Chondrocyte (in vitro differentiated cells): ENCODE data around the gene KRT86. TPM values are rescaled to one million over a fixed set of nuclear protein-coding genes. Genes with fewer than 3 reads are reported as not detected.
"Not testable (repeated sequence)": the region's sequence is repeated elsewhere in the genome, so short reads cannot be mapped to it uniquely, and the experiment has no call there.

Source experiments
- DNase-seq: peaks from one replicate; pipeline ENCODE4 v3.0.0; 2021; ENCODE audit warnings: mixed read lengths, low spot score
- H3K27ac Mint-ChIP-seq: one replicate; pipeline ENCODE4 v1.8.0; 2021; ENCODE audit warnings: mild to moderate bottlenecking, moderate library complexity, mixed read lengths; ENCODE audit not compliant: unreplicated experiment
- H3K27me3 Mint-ChIP-seq: 2 replicates; pipeline ENCODE4 v1.8.0; 2021; ENCODE audit warnings: low read depth, mixed read lengths
- H3K36me3 Mint-ChIP-seq: 2 replicates; pipeline ENCODE4 v1.8.0; 2021; ENCODE audit warnings: low read depth, mixed read lengths
- H3K4me1 Mint-ChIP-seq: 2 replicates; pipeline ENCODE4 v1.8.0; 2021; ENCODE audit warnings: low read depth, mild to moderate bottlenecking, mixed read lengths
- H3K4me3 Mint-ChIP-seq: one replicate; pipeline ENCODE4 v1.8.0; 2021; ENCODE audit warnings: mild to moderate bottlenecking, moderate library complexity, mixed read lengths; ENCODE audit not compliant: unreplicated experiment
- H3K9me3 Mint-ChIP-seq: 2 replicates; pipeline ENCODE4 v1.8.0; 2021; ENCODE audit warnings: low read depth, mixed read lengths
- total RNA-seq: library from RNA; stranded (reverse); gene quantifications from 3 replicates; pipeline ENCODE4 v1.2.1, GENCODE V29; 2021
- TF ChIP-seq, protein P1 (sequence below): fragments of 200-600 bp; sonication (generic); IDR thresholded peaks from 2 replicates; pipeline ENCODE4 v1.5.0; 2021; ENCODE audit warnings: antibody characterized with exemption, mild to moderate bottlenecking, moderate library complexity

KRT86 gene
- total RNA-seq, 1 donor from 2014 or later = 0.67 TPM

DNA sequence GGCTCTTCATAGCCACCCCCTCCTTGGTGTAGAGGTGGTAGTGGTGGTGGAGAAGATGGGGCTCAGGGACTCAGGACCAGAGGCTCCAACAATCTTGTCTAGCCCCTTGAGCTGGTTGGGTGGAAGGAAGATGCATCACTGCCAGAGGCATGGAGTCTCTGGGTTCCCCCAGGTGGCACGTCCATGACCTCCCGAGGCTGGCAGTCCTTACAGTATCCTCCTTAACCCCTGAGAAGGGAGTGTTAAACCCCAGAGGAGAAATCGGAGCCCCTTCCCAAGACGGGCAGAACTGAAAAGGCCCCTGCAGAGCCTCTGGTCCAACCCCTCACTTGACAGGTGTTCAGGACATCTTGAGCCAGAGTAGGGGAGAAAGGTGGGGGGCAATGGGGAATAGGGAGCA, 37.6 kb downstream of the KRT86 start:
- H3K27me3 Mint-ChIP-seq = peaks cover 23% of the 10 kb centered on the region

DNA sequence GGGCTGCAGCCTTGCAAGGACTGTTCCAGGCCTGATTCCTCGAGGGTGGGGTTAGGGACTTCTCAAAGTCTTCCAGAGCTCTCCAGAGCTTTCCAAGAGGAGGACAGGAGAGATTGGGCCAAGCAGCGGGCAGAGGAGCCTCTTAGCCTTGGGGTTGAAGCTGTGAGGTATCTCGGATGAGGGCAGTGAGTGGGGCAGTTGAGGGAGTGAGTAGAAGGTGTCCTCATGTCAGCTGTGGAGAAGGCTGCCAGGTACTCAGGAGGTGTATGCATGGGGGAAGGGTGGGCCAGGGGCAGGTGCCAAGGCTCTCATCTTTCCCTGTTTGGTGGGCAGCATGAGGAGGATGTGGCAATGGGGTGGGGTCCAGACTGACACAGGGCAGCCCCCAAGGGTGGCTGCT, 39.0 kb downstream of the KRT86 start:
- no peak for DNase-seq
- Mint-ChIP-seq H3K36me3 (no peaks in the 10 kb centered on the region), H3K9me3 (no peaks in the 10 kb centered on the region), H3K4me1 (peaks cover 6% of the 10 kb centered on the region), H3K27me3 (peaks cover 25% of the 10 kb centered on the region), H3K4me3 (no peak overlapping the region), H3K27ac (no peak overlapping the region)
- TF ChIP-seq, protein P1, sequence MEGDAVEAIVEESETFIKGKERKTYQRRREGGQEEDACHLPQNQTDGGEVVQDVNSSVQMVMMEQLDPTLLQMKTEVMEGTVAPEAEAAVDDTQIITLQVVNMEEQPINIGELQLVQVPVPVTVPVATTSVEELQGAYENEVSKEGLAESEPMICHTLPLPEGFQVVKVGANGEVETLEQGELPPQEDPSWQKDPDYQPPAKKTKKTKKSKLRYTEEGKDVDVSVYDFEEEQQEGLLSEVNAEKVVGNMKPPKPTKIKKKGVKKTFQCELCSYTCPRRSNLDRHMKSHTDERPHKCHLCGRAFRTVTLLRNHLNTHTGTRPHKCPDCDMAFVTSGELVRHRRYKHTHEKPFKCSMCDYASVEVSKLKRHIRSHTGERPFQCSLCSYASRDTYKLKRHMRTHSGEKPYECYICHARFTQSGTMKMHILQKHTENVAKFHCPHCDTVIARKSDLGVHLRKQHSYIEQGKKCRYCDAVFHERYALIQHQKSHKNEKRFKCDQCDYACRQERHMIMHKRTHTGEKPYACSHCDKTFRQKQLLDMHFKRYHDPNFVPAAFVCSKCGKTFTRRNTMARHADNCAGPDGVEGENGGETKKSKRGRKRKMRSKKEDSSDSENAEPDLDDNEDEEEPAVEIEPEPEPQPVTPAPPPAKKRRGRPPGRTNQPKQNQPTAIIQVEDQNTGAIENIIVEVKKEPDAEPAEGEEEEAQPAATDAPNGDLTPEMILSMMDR = no peak

More for the DNA sequence above, 37.6 kb downstream of the KRT86 start:
- Mint-ChIP-seq H3K4me3 (no peak overlapping the region), H3K36me3 (no peaks in the 10 kb centered on the region), H3K4me1 (peaks cover 16% of the 10 kb centered on the region), H3K9me3 (no peaks in the 10 kb centered on the region), H3K27ac (no peak overlapping the region)
- TF ChIP-seq, protein P1 = no peak
- DNase-seq = no peak

DNA sequence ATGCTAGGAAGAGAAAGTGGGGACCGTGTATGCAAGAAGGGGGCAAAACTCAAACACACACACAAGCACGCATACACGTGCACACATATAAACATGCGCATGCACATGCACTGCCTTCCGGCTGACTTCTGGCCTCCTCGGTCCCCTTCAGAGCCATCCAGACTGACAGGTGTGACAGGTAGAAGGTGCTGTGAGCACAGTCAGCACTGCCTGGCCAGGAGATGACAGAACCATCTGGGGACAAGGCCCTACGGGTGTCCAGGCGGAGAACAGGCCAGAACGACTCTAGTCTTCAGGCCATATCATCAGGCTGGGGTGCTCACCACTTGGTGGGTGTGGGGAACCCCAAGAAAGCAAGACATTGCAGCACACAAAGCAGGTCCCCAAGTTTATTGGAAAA, 39.5 kb downstream of the KRT86 start:
- TF ChIP-seq, protein P1 = no peak
- H3K27ac Mint-ChIP-seq = no peak overlapping the region
- H3K4me1 Mint-ChIP-seq = peaks cover 2% of the 10 kb centered on the region
- H3K27me3 Mint-ChIP-seq = peaks cover 28% of the 10 kb centered on the region
- DNase-seq = no peak
- H3K36me3 Mint-ChIP-seq = no peaks in the 10 kb centered on the region
- no peaks in the 10 kb centered on the region for H3K9me3 Mint-ChIP-seq
- H3K4me3 Mint-ChIP-seq = no peak overlapping the region

DNA sequence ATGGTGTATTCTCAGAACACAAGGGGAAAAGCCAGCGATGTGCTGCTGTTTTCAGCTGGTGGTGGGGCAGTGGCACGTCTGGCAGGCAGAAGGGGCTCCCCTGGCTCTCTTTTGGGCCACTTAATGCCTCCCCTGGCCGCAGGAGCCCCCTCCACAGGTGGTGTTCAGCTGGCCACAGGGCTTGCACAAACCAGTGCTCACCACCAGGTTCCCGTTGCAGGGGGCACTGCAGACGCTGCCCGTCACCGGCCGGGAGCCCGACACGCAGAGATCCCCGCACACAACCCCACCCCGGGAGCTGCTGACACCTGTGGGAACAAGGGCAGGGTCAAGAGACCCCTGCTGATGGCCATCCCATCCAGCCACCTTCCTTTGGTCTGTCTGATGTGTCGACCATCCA, 40.1 kb downstream of the KRT86 start:
- H3K27me3 Mint-ChIP-seq = peaks cover 34% of the 10 kb centered on the region
- H3K9me3 Mint-ChIP-seq = no peaks in the 10 kb centered on the region
- H3K27ac Mint-ChIP-seq = no peak overlapping the region
- TF ChIP-seq, protein P1 = no peak
- H3K4me3 Mint-ChIP-seq = no peak overlapping the region
- no peak for DNase-seq
- no peaks in the 10 kb centered on the region for H3K36me3 Mint-ChIP-seq
- no peaks in the 10 kb centered on the region for H3K4me1 Mint-ChIP-seq

DNA sequence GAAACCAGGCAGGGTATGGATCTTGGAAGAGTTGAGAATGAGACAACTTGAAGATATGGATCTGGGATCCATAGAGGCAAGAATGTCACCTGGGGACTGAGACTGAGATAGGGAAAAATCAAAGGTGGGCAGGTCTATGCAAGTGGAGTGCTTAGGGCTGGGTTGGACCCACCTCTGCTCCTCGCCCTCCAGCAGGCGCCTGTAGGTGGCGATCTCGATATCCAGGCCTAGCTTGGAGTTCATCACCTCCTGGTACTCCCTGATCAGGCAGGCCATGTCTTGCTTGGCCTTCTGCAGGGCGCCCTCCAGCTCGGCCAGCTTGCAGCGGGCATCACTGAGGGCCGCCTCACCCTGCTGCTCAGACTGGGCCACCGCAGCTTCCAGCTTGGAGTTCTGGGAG, 41.3 kb downstream of the KRT86 start:
- H3K4me3 Mint-ChIP-seq, H3K27ac Mint-ChIP-seq, DNase-seq, H3K36me3 Mint-ChIP-seq, H3K4me1 Mint-ChIP-seq, H3K9me3 Mint-ChIP-seq: not testable (repeated sequence)
- H3K27me3 Mint-ChIP-seq = peaks cover 41% of the 10 kb centered on the region
- TF ChIP-seq, protein P1 = peak; percentile 57
